ENCODE measurements around the gene GRM7.

Gene GRM7

DNA sequence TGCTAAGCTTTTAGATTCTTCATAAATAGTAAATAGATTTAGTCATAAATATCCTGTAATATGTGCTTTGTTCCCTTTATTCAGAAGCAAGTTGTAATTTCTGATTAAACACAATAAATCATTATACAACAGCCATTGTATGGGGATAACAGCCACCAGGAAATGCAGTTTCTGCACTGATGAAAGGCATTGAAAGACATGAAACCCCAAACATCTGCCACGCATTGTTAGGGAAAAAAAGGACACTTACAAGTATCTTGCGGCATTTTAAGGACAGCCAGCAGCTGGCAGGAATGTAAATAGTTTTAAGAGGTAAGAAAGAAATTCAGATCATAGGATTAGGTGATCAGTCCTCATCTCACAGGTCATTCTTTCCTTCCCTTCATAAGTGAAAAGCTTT, 839.6 kb downstream of the GRM7 start:
- no peak for DNase-seq (ENCODE audit: low read depth)
- TF ChIP-seq, protein P1, sequence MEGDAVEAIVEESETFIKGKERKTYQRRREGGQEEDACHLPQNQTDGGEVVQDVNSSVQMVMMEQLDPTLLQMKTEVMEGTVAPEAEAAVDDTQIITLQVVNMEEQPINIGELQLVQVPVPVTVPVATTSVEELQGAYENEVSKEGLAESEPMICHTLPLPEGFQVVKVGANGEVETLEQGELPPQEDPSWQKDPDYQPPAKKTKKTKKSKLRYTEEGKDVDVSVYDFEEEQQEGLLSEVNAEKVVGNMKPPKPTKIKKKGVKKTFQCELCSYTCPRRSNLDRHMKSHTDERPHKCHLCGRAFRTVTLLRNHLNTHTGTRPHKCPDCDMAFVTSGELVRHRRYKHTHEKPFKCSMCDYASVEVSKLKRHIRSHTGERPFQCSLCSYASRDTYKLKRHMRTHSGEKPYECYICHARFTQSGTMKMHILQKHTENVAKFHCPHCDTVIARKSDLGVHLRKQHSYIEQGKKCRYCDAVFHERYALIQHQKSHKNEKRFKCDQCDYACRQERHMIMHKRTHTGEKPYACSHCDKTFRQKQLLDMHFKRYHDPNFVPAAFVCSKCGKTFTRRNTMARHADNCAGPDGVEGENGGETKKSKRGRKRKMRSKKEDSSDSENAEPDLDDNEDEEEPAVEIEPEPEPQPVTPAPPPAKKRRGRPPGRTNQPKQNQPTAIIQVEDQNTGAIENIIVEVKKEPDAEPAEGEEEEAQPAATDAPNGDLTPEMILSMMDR (IDR thresholded peaks at IDR 0.05; ENCODE audit: control insufficient read depth, insufficient read depth, low read depth, low read length, missing control alignments), result no peak
- no peak overlapping the region for H3K4me3 ChIP-seq (ENCODE audit: control insufficient read depth, low read depth, low read length)

DNA sequence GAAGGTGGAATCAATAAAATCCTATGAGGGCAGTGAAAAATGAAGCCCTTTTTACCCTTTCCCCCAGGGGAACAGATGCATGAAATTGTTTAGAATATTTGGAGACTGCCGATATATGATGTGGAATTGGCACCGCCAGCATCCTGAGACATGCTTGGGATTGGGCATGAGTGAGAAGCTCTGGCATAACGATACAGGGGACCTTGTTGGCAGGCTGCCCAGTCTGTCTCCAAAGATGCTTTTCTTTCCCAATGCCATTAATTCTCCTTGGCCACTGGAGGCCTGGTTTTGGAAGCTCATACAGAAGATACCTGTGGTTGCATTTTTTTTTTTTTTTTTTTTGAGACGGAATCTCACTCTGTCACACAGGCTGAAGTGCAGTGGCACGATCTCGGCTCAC, 840.1 kb downstream of the GRM7 start:
- TF ChIP-seq, protein P1 (IDR thresholded peaks at IDR 0.05; ENCODE audit: control insufficient read depth, insufficient read depth, low read depth, low read length, missing control alignments), result no peak
- H3K4me3 ChIP-seq (ENCODE audit: control insufficient read depth, low read depth, low read length), result no peak overlapping the region
- DNase-seq (ENCODE audit: low read depth), result no peak

DNA sequence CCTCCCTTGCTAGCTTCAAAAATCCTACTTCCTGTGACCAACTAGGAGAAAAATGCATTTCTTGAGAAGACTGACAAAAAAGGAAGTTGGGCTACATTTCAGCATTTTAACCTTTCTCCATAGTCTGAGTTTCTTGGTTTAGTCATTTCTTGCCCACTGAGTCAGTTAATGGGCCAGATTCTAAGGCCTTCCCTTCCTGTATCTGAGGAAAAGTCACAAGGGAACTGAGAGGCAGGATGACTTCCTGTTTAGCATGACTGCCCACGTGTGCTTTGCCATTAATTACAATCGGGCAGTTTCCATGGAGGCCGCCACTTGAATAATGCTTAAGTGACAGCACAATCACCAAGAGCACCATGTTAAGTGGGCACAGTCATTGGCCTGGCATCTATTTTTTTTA, 846.3 kb downstream of the GRM7 start:
- H3K4me3 ChIP-seq (ENCODE audit: control insufficient read depth, low read depth, low read length), result no peak overlapping the region
- TF ChIP-seq, protein P1 (IDR thresholded peaks at IDR 0.05; ENCODE audit: control insufficient read depth, insufficient read depth, low read depth, low read length, missing control alignments), result no peak
- no peak for DNase-seq (ENCODE audit: low read depth)

DNA sequence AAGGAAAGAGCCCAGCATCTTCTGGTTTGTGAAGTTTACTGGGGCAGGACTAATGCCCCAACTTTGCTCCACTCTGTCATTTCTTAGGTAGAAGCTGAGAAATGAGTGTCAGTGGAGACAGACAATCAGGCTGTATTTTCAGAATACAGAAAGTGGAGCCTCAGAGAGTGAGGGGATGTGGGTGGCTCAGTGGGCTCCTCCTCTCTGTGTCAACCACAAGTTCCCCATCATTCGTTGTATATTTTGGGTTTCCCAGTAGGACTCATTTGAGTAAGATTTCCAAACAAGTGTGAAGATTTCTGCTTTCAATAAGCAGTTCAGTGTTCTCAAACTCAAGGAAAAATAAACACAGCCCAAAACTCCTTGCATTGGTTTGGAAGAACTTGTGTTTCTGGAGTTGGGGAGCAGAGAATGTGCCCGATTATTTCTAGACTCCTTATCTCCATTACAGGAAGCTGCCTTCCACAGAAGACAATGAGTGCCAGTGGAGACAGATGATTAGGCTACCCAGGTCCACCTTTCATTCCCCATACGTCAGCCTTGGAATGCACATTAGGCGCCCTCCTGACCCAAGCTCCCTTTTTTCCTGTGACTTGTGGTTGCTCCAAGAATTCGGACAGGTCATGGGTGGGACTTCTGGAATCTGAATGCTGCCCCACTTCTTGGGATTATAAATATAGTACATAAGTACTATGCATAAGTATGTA, 848.6 kb downstream of the GRM7 start:
- H3K4me3 ChIP-seq (ENCODE audit: control insufficient read depth, low read depth, low read length), result no peak overlapping the region
- TF ChIP-seq, protein P1 (IDR thresholded peaks at IDR 0.05; ENCODE audit: control insufficient read depth, insufficient read depth, low read depth, low read length, missing control alignments), result no peak
- no peak for DNase-seq (ENCODE audit: low read depth)

DNA sequence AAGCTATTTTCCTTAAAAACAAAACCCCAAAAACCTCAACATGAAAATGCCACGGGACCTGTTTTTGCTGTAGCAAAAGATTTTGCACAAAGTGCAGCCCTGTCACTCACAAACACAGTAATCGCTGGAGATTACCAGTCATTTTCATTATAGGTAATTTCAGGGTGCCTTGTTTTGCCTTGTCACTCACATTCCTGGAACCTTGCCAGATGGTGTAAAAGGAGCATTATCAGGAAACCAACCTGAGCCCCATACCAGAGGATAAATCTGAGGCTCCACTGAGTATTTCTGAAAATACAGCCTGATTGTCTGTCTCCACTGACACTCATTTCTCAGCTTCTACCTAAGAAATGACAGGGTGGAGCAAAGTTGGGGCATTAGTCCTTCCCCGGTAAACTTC, 849.4 kb downstream of the GRM7 start:
- H3K4me3 ChIP-seq (ENCODE audit: control insufficient read depth, low read depth, low read length), result no peak overlapping the region
- no peak for DNase-seq (ENCODE audit: low read depth)
- TF ChIP-seq, protein P1 (IDR thresholded peaks at IDR 0.05; ENCODE audit: control insufficient read depth, insufficient read depth, low read depth, low read length, missing control alignments), result no peak

DNA sequence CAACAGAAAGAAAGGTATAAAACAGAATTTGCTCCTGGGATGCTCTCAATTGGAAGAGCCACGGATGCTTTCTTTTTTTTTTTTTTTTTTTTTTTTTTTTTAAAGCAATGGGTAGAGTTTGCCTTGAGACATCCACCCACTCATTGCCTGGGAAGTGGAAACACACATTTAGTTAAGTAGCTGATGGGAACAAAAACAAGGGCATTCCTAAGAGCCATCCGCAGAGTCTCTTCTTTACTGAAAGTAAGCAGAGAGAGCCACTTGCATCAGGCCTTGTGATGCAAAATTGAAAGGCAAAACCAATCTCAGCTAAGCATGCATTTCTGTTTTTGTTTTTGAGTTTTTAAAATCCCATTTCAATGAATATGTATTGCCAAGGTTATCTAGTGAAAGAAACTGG, 852.8 kb downstream of the GRM7 start:
- no peak for DNase-seq (ENCODE audit: low read depth)
- TF ChIP-seq, protein P1 (IDR thresholded peaks at IDR 0.05; ENCODE audit: control insufficient read depth, insufficient read depth, low read depth, low read length, missing control alignments), result no peak
- H3K4me3 ChIP-seq (ENCODE audit: control insufficient read depth, low read depth, low read length), result no peak overlapping the region
